Left forelimb (tissue), 1 donor: ENCODE measurements around the gene PRIM2.
"Not testable (repeated sequence)": the region's sequence is repeated elsewhere in the genome, so short reads cannot be mapped to it uniquely, and the experiment has no call there.

Experiments used
- DNase-seq: peaks from one replicate; pipeline ENCODE4 v3.0.0-alpha.2; 2018; ENCODE audit warnings: low spot score

The PRIM2 gene

GRCh38 chr6:57317060-57317943, at the start of gene PRIM2:
Gene PRIM2 (plus strand): TSS chr6:57317630. CDS start chr6:57318446, 816 bp downstream.
- peak; percentile 86 for DNase-seq

- no peak for DNase-seq
Observed at GRCh38 chr6:57268294-57268640, 49.2 kb upstream of the PRIM2 start.

- not testable (repeated sequence) for DNase-seq
Observed at GRCh38 chr6:57274113-57274824, 43.2 kb upstream of the PRIM2 start.

GRCh38 chr6:57275384-57275783, 42.0 kb upstream of the PRIM2 start:
- no peak for DNase-seq

- DNase-seq = no peak
Observed at GRCh38 chr6:57276946-57277345, 40.5 kb upstream of the PRIM2 start.

GRCh38 chr6:57278570-57278969, 38.9 kb upstream of the PRIM2 start:
- no peak for DNase-seq

- no peak for DNase-seq
Observed at GRCh38 chr6:57279013-57279412, 38.4 kb upstream of the PRIM2 start.

- DNase-seq = no peak
Observed at GRCh38 chr6:57283106-57283505, 34.3 kb upstream of the PRIM2 start.

- DNase-seq = no peak
Observed at GRCh38 chr6:57283911-57284455, 33.4 kb upstream of the PRIM2 start.

- not testable (repeated sequence) for DNase-seq
Observed at GRCh38 chr6:57288136-57288535, 29.3 kb upstream of the PRIM2 start.

GRCh38 chr6:57293472-57293871, 24.0 kb upstream of the PRIM2 start:
- not testable (repeated sequence) for DNase-seq

GRCh38 chr6:57294862-57295445, 22.5 kb upstream of the PRIM2 start:
- no peak for DNase-seq

- DNase-seq = no peak
Observed at GRCh38 chr6:57297505-57297904, 19.9 kb upstream of the PRIM2 start.

- no peak for DNase-seq
Observed at GRCh38 chr6:57298741-57299140, 18.7 kb upstream of the PRIM2 start.

- DNase-seq = no peak
Observed at GRCh38 chr6:57301757-57302156, 15.7 kb upstream of the PRIM2 start.

- DNase-seq = no peak
Observed at GRCh38 chr6:57302477-57302876, 15.0 kb upstream of the PRIM2 start.

GRCh38 chr6:57303931-57304681, 13.3 kb upstream of the PRIM2 start:
- no peak for DNase-seq

GRCh38 chr6:57305107-57305506, 12.3 kb upstream of the PRIM2 start:
- DNase-seq = no peak

GRCh38 chr6:57305761-57306160, 11.7 kb upstream of the PRIM2 start:
- no peak for DNase-seq

- DNase-seq = no peak
Observed at GRCh38 chr6:57306273-57306672, 11.2 kb upstream of the PRIM2 start.

- no peak for DNase-seq
Observed at GRCh38 chr6:57307850-57308249, 9.6 kb upstream of the PRIM2 start.

- DNase-seq = not testable (repeated sequence)
Observed at GRCh38 chr6:57308755-57309154, 8.7 kb upstream of the PRIM2 start.
